GM04503 (cell line): ENCODE results near the gene NT5C2.
"Not testable (repeated sequence)": the region's sequence is repeated elsewhere in the genome, so short reads cannot be mapped to it uniquely, and the experiment has no call there.

Source experiments
- DNase-seq: peaks from one replicate; pipeline ENCODE4 v3.0.0-alpha.2; 2012; ENCODE audit warnings: low read depth

The NT5C2 gene

GRCh38 chr10:103157246-103157645 lies 35.8 kb downstream of the NT5C2 start:
- DNase-seq, result no peak

- DNase-seq, result no peak
Observed at GRCh38 chr10:103155471-103156085, 37.5 kb downstream of the NT5C2 start.

- no peak for DNase-seq
Observed at GRCh38 chr10:103154521-103155299, 38.4 kb downstream of the NT5C2 start.

GRCh38 chr10:103153302-103154197 lies 39.5 kb downstream of the NT5C2 start:
- DNase-seq, result no peak

- no peak for DNase-seq
Observed at GRCh38 chr10:103149991-103150622, 43.0 kb downstream of the NT5C2 start.

- no peak for DNase-seq
Observed at GRCh38 chr10:103147645-103148044, 45.4 kb downstream of the NT5C2 start.

GRCh38 chr10:103145860-103146466 lies 47.1 kb downstream of the NT5C2 start:
- peak; percentile 50 for DNase-seq

- no peak for DNase-seq
Observed at GRCh38 chr10:103145046-103145445, 48.0 kb downstream of the NT5C2 start.

- DNase-seq, result no peak
Observed at GRCh38 chr10:103144041-103144440, 49.0 kb downstream of the NT5C2 start.

- DNase-seq, result not testable (repeated sequence)
Observed at GRCh38 chr10:103143641-103144040, 49.4 kb downstream of the NT5C2 start.

- no peak for DNase-seq
Observed at GRCh38 chr10:103141950-103142349, 51.1 kb downstream of the NT5C2 start.

GRCh38 chr10:103140469-103140868 lies 52.6 kb downstream of the NT5C2 start:
- no peak for DNase-seq

- DNase-seq, result no peak
Observed at GRCh38 chr10:103139803-103140202, 53.3 kb downstream of the NT5C2 start.

GRCh38 chr10:103135168-103135567 lies 57.9 kb downstream of the NT5C2 start:
- not testable (repeated sequence) for DNase-seq

- DNase-seq, result no peak
Observed at GRCh38 chr10:103130910-103131309, 62.2 kb downstream of the NT5C2 start.

- DNase-seq, result not testable (repeated sequence)
Observed at GRCh38 chr10:103130180-103130579, 62.9 kb downstream of the NT5C2 start.

GRCh38 chr10:103127241-103127640 lies 65.8 kb downstream of the NT5C2 start:
- no peak for DNase-seq

- no peak for DNase-seq
Observed at GRCh38 chr10:103125323-103126267, 67.5 kb downstream of the NT5C2 start.

- no peak for DNase-seq
Observed at GRCh38 chr10:103124420-103125096, 68.5 kb downstream of the NT5C2 start.
